Neural cell (in vitro differentiated cells): ENCODE data around the gene CTDP1. TPM values are rescaled to one million over a fixed set of nuclear protein-coding genes. Genes with fewer than 3 reads are reported as not detected.

Experiments
- H2AFZ ChIP-seq: fragments of 200-600, 300-800 bp; sonication (generic), shearing (Covaris generic); 2 replicates; pipeline ENCODE4 v1.6.0; 2014; ENCODE audit warnings: low read depth, mild to moderate bottlenecking, antibody characterized with exemption, low read length, moderate library complexity
- H3F3A ChIP-seq: fragments of 200-600 bp; shearing (Covaris generic); 2 replicates; pipeline ENCODE4 v1.6.1; 2016; ENCODE audit warnings: mild to moderate bottlenecking, moderate library complexity, mixed read lengths, antibody characterized with exemption, low read length; ENCODE audit not compliant: insufficient read depth, poor library complexity, severe bottlenecking
- H3K27ac ChIP-seq: fragments of 200-600, 300-800 bp; sonication (generic), shearing (Covaris generic); 2 replicates; pipeline ENCODE4 v1.5.1; 2014; ENCODE audit warnings: mild to moderate bottlenecking, low read length, moderate library complexity
- H3K27me3 ChIP-seq: fragments of 300-800, 200-600 bp; sonication (generic), shearing (Covaris generic); 2 replicates; pipeline ENCODE4 v1.6.0; 2014; ENCODE audit warnings: mild to moderate bottlenecking, low read depth, low read length, moderate library complexity; ENCODE audit not compliant: insufficient read depth
- H3K36me3 ChIP-seq: fragments of 300-800, 200-600 bp; sonication (generic), shearing (Covaris generic); 2 replicates; pipeline ENCODE4 v1.5.1; 2014; ENCODE audit warnings: mild to moderate bottlenecking, antibody characterized with exemption, low read length, moderate library complexity; ENCODE audit not compliant: insufficient read depth
- H3K4me2 ChIP-seq: fragments of 300-800, 200-600 bp; sonication (generic), shearing (Covaris generic); 2 replicates; pipeline ENCODE4 v1.6.0; 2014; ENCODE audit warnings: mild to moderate bottlenecking, low read length
- H3K4me3 ChIP-seq: fragments of 300-800, 200-600 bp; sonication (generic), shearing (Covaris generic); 2 replicates; pipeline ENCODE4 v1.5.1; 2014; ENCODE audit warnings: mild to moderate bottlenecking, low read length, moderate library complexity
- H3K79me2 ChIP-seq: fragments of 200-600 bp; shearing (Covaris generic); replicated peaks from 2 replicates; pipeline ENCODE4 v1.6.0; 2014; ENCODE audit warnings: mild to moderate bottlenecking, low read length, moderate library complexity; ENCODE audit not compliant: insufficient read depth
- H3K9ac ChIP-seq: fragments of 300-800, 200-600 bp; sonication (generic), shearing (Covaris generic); 2 replicates; pipeline ENCODE4 v1.6.1; 2016; ENCODE audit warnings: mild to moderate bottlenecking, low read length, mixed read lengths
- H3K9me2 ChIP-seq: fragments of 200-600 bp; shearing (Covaris generic); 2 replicates; pipeline ENCODE4 v1.6.1; 2016; ENCODE audit warnings: mild to moderate bottlenecking, low read length, mixed read lengths; ENCODE audit not compliant: insufficient read depth
- H3K9me3 ChIP-seq: fragments of 200-600, 300-800 bp; sonication (generic), shearing (Covaris generic); 2 replicates; pipeline ENCODE4 v1.6.1; 2016; ENCODE audit warnings: mild to moderate bottlenecking, mixed run types, low read length, moderate library complexity, mixed read lengths
- H4K20me1 ChIP-seq: fragments of 200-600 bp; shearing (Covaris generic); 2 replicates; pipeline ENCODE4 v1.6.1; 2016; ENCODE audit warnings: mild to moderate bottlenecking, mixed run types; ENCODE audit not compliant: insufficient read depth
- CTCF ChIP-seq: fragments of 450-650 bp; IDR thresholded peaks from 2 replicates; pipeline ENCODE4 v1.5.1; 2014; ENCODE audit warnings: antibody characterized with exemption, mild to moderate bottlenecking, moderate library complexity; ENCODE audit not compliant: poor library complexity, severe bottlenecking
- EP300 ChIP-seq: fragments of 450-650 bp; conservative IDR thresholded peaks from 2 replicates; pipeline ENCODE4 v1.6.1; 2014; ENCODE audit warnings: antibody characterized with exemption, mild to moderate bottlenecking, moderate library complexity; ENCODE audit not compliant: poor library complexity, severe bottlenecking
- EZH2 ChIP-seq: fragments of 200-600, 300-800 bp; shearing (Covaris generic), sonication (generic); IDR thresholded peaks from 2 replicates; pipeline ENCODE4 v1.6.1; 2014; ENCODE audit warnings: antibody characterized with exemption, low read length, borderline replicate concordance, mild to moderate bottlenecking; ENCODE audit not compliant: insufficient read depth, poor library complexity, severe bottlenecking
- MXI1 ChIP-seq: fragments of 450-650 bp; conservative IDR thresholded peaks from 2 replicates; pipeline ENCODE4 v1.6.1; 2014; ENCODE audit warnings: antibody characterized with exemption, mild to moderate bottlenecking; ENCODE audit not compliant: poor library complexity, severe bottlenecking
- POLR2AphosphoS5 ChIP-seq: IDR thresholded peaks from 2 replicates; pipeline ENCODE4 v1.6.1; 2012
- RAD21 ChIP-seq: fragments of 450-650 bp; conservative IDR thresholded peaks from 2 replicates; pipeline ENCODE4 v1.6.1; 2014; ENCODE audit warnings: antibody characterized with exemption, mild to moderate bottlenecking, moderate library complexity
- REST ChIP-seq: IDR thresholded peaks from 2 replicates; pipeline ENCODE4 v1.6.1; 2012; ENCODE audit warnings: borderline replicate concordance
- SMC3 ChIP-seq: fragments of 450-650 bp; conservative IDR thresholded peaks from 2 replicates; pipeline ENCODE4 v1.6.1; 2014; ENCODE audit warnings: antibody characterized with exemption, mild to moderate bottlenecking, moderate library complexity; ENCODE audit not compliant: poor library complexity
- TAF1 ChIP-seq: IDR thresholded peaks from 2 replicates; pipeline ENCODE4 v1.6.1; 2012; ENCODE audit warnings: low read depth
- polyA plus RNA-seq: library from polyadenylated mRNA; depleted of rRNA; stranded (reverse); fragments of >200 nt; gene quantifications from 2 replicates; pipeline ENCODE4 v1.2.3, GENCODE V29; 2014

Gene CTDP1
- polyA plus RNA-seq, 1 donor from 2014 or later = 22.3 TPM

- H2AFZ ChIP-seq = no peak overlapping the region
- no peaks in the 10 kb centered on the region for H3K36me3 ChIP-seq
- H3K79me2 ChIP-seq = no peaks in the 10 kb centered on the region
- H3K9ac ChIP-seq = no peak overlapping the region
- H3K27ac ChIP-seq = no peak overlapping the region
- no peaks in the 10 kb centered on the region for H3F3A ChIP-seq
- no peak overlapping the region for H3K4me3 ChIP-seq
- H3K9me2 ChIP-seq = no peaks in the 10 kb centered on the region
- TF ChIP-seq EZH2 (no peak), TAF1 (no peak), MXI1 (no peak), SMC3 (no peak), CTCF (no peak), EP300 (no peak), POLR2AphosphoS5 (no peak), RAD21 (no peak), REST (no peak)
- no peaks in the 10 kb centered on the region for H4K20me1 ChIP-seq
- no peak overlapping the region for H3K4me2 ChIP-seq
- no peaks in the 10 kb centered on the region for H3K27me3 ChIP-seq
- H3K9me3 ChIP-seq = no peaks in the 10 kb centered on the region
These were observed 73.8 kb downstream of the CTDP1 start for GRCh38 chr18:79753391-79753851.

GRCh38 chr18:79754022-79754761 is 74.6 kb downstream of the CTDP1 start:
- no peaks in the 10 kb centered on the region for H3K79me2 ChIP-seq
- H3K9ac ChIP-seq = no peak overlapping the region
- no peaks in the 10 kb centered on the region for H3K36me3 ChIP-seq
- H3K27me3 ChIP-seq = no peaks in the 10 kb centered on the region
- TF ChIP-seq SMC3 = no peak
- no peak for TF ChIP-seq RAD21
- no peak for TF ChIP-seq POLR2AphosphoS5
- no peak for TF ChIP-seq CTCF
- TF ChIP-seq EZH2 = no peak
- no peak for TF ChIP-seq MXI1
- H3K27ac ChIP-seq = no peak overlapping the region
- no peaks in the 10 kb centered on the region for H3F3A ChIP-seq
- no peaks in the 10 kb centered on the region for H3K9me2 ChIP-seq
- H3K4me3 ChIP-seq = no peak overlapping the region
- H3K4me2 ChIP-seq = no peak overlapping the region
- no peaks in the 10 kb centered on the region for H3K9me3 ChIP-seq
- no peaks in the 10 kb centered on the region for H4K20me1 ChIP-seq
- H2AFZ ChIP-seq = no peak overlapping the region
